DND-41 (cell line): ENCODE results near the gene SYNE1.

Experiments
- ATAC-seq: fragments of 200-7000 bp; cut with Tn5 transposase; 3 replicates; pipeline ENCODE4 v1.9.1; 2021; ENCODE audit warnings: low read depth; ENCODE audit not compliant: insufficient read depth
- DNase-seq: peaks from one replicate; pipeline ENCODE4 v3.0.0-alpha.2; 2020
- H2AFZ ChIP-seq: 2 replicates; pipeline ENCODE4 v1.6.0; 2012; ENCODE audit warnings: low read depth, low read length
- H3K27ac ChIP-seq: 2 replicates; pipeline ENCODE4 v1.5.1; 2012; ENCODE audit warnings: low read length, inconsistent platforms
- H3K27me3 ChIP-seq: fragments of 200-600 bp; sonication (generic); 2 replicates; pipeline ENCODE4 v1.6.0; 2012; ENCODE audit warnings: low read length, mild to moderate bottlenecking, inconsistent platforms; ENCODE audit not compliant: insufficient read depth, poor library complexity
- H3K36me3 ChIP-seq: 2 replicates; pipeline ENCODE4 v1.5.1; 2012; ENCODE audit warnings: low read length, inconsistent platforms; ENCODE audit not compliant: insufficient read depth
- H3K4me1 ChIP-seq: 2 replicates; pipeline ENCODE4 v1.5.1; 2012; ENCODE audit warnings: mild to moderate bottlenecking, low read length; ENCODE audit not compliant: insufficient read depth
- H3K4me2 ChIP-seq: 2 replicates; pipeline ENCODE4 v1.6.0; 2012; ENCODE audit warnings: mild to moderate bottlenecking, moderate library complexity, low read length, inconsistent platforms; ENCODE audit not compliant: insufficient read depth
- H3K4me3 ChIP-seq, 2 experiments: fragments of 200-600 bp in 1 of 2; shearing (Covaris generic) in 1 of 2; 2 replicates each; pipeline ENCODE4 v1.5.1; 2012 to 2016; ENCODE audit warnings: inconsistent platforms in 2 of 2, low read length in 2 of 2, mild to moderate bottlenecking in 2 of 2, low read depth in 1 of 2, moderate library complexity in 1 of 2
- H3K79me2 ChIP-seq: 2 replicates; pipeline ENCODE4 v1.6.0; 2012; ENCODE audit warnings: low read length, inconsistent platforms; ENCODE audit not compliant: insufficient read depth
- H3K9ac ChIP-seq: 2 replicates; pipeline ENCODE4 v1.6.0; 2012; ENCODE audit warnings: low read depth, mild to moderate bottlenecking, inconsistent platforms, low read length, moderate library complexity
- H3K9me3 ChIP-seq: 2 replicates; pipeline ENCODE4 v1.5.1; 2012; ENCODE audit warnings: low read length, moderate library complexity, mild to moderate bottlenecking, inconsistent platforms; ENCODE audit not compliant: insufficient read depth, severe bottlenecking
- H4K20me1 ChIP-seq: 2 replicates; pipeline ENCODE4 v1.6.0; 2012; ENCODE audit warnings: low read length; ENCODE audit not compliant: insufficient read depth
- CTCF ChIP-seq: IDR thresholded peaks from 2 replicates; pipeline ENCODE4 v1.5.1; 2012; ENCODE audit warnings: borderline replicate concordance, low read length, moderate library complexity, mild to moderate bottlenecking; ENCODE audit not compliant: poor library complexity, severe bottlenecking; ENCODE audit errors: extremely low read depth
- EZH2 ChIP-seq: IDR thresholded peaks from 3 replicates; pipeline ENCODE4 v1.6.1; 2012; ENCODE audit warnings: borderline replicate concordance, low read depth, mild to moderate bottlenecking, moderate library complexity, low read length, inconsistent platforms; ENCODE audit not compliant: severe bottlenecking

Gene SYNE1

GRCh38 chr6:152290693-152291092 is 346.5 kb downstream of the SYNE1 start:
- H3K9ac ChIP-seq: no peak overlapping the region
- TF ChIP-seq EZH2: no peak
- no peak for TF ChIP-seq CTCF
- no peaks in the 10 kb centered on the region for H4K20me1 ChIP-seq
- no peak overlapping the region for H3K4me3 ChIP-seq
- H3K4me2 ChIP-seq: no peak overlapping the region
- no peaks in the 10 kb centered on the region for H3K79me2 ChIP-seq
- no peaks in the 10 kb centered on the region for H3K4me1 ChIP-seq
- H3K9me3 ChIP-seq: no peaks in the 10 kb centered on the region
- no peaks in the 10 kb centered on the region for H3K27me3 ChIP-seq
- DNase-seq: no peak
- no peak overlapping the region for H2AFZ ChIP-seq
- ATAC-seq: no peak
- peaks cover 26% of the 10 kb centered on the region for H3K36me3 ChIP-seq
- no peak overlapping the region for H3K27ac ChIP-seq

GRCh38 chr6:152277826-152278329 is 359.3 kb downstream of the SYNE1 start:
- no peaks in the 10 kb centered on the region for H3K4me1 ChIP-seq
- no peaks in the 10 kb centered on the region for H3K79me2 ChIP-seq
- H3K27ac ChIP-seq: no peak overlapping the region
- H2AFZ ChIP-seq: no peak overlapping the region
- H3K4me2 ChIP-seq: no peak overlapping the region
- H3K4me3 ChIP-seq: no peak overlapping the region
- TF ChIP-seq EZH2 (no peak), CTCF (no peak)
- no peak for DNase-seq
- no peaks in the 10 kb centered on the region for H3K27me3 ChIP-seq
- no peaks in the 10 kb centered on the region for H3K9me3 ChIP-seq
- no peak for ATAC-seq
- no peaks in the 10 kb centered on the region for H4K20me1 ChIP-seq
- H3K36me3 ChIP-seq: peaks cover 26% of the 10 kb centered on the region; the same call in 1 of the 2 replicates
- no peak overlapping the region for H3K9ac ChIP-seq

DNA sequence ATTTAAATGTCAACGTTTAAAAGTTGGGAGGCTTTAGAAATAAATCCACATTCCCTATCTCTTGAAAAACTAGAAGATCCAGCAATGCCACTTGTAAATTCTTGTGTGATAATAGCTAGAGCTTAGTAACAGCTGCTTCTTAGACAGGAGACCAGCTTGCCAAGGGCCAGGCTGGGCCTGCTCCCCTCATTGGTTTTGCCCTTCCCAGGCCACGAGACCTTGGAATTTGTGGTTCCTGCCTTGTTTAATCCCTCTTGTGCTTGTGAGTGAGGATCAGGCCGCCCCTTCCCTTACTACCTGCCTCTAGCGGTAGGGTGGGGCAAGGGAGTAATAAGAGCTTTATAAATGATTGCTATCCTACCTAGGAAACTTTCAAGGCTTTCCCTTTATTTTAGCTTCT is 363.5 kb downstream of the SYNE1 start:
- Histone ChIP-seq H3K9ac (no peak overlapping the region), H3K4me3 (no peak overlapping the region), H2AFZ (no peak overlapping the region), H3K9me3 (no peaks in the 10 kb centered on the region), H4K20me1 (no peaks in the 10 kb centered on the region), H3K27ac (no peak overlapping the region), H3K36me3 (peaks cover 21% of the 10 kb centered on the region; the same call in 1 of the 2 replicates), H3K27me3 (no peaks in the 10 kb centered on the region), H3K4me2 (no peak overlapping the region), H3K4me1 (no peaks in the 10 kb centered on the region), H3K79me2 (no peaks in the 10 kb centered on the region)
- no peak for ATAC-seq
- DNase-seq: no peak
- TF ChIP-seq CTCF (no peak), EZH2 (no peak)

DNA sequence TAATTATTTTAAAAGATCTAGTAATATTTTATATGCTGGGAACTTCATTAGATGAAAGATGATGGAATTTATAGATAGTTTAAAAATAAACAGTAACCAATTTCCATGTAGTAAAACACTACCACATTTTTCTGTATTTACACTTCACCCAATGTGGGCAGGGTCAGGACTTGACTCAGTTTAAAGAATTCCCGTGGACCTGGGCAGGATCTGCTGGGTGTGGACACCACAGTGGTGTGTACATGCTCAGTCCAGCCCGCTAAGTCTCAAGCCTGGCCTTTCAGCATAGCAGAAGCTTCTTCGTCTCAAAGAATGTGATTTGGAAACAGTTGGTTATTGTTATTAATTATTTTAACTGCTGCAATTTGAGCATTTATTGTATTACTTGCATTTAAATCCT is 364.2 kb downstream of the SYNE1 start:
- no peak overlapping the region for H2AFZ ChIP-seq
- H3K79me2 ChIP-seq: no peaks in the 10 kb centered on the region
- no peak for TF ChIP-seq CTCF
- no peak for TF ChIP-seq EZH2
- H3K9ac ChIP-seq: no peak overlapping the region
- no peak overlapping the region for H3K27ac ChIP-seq
- no peaks in the 10 kb centered on the region for H3K27me3 ChIP-seq
- DNase-seq (no peak), ATAC-seq (no peak)
- no peak overlapping the region for H3K4me3 ChIP-seq
- H4K20me1 ChIP-seq: no peaks in the 10 kb centered on the region
- peaks cover 19% of the 10 kb centered on the region; the same call in 1 of the 2 replicates for H3K36me3 ChIP-seq
- H3K9me3 ChIP-seq: no peaks in the 10 kb centered on the region
- H3K4me2 ChIP-seq: no peak overlapping the region
- no peaks in the 10 kb centered on the region for H3K4me1 ChIP-seq
